Fibroblast of lung (primary cell): Measurements from ENCODE around the gene FSIP1.

Experiments used
- CTCF ChIP-seq, 2 donors: IDR thresholded peaks in 1 of 2; conservative IDR thresholded peaks in 1 of 2; 1 replicate in 1 of 2; 2 replicates in 1 of 2; pipeline ENCODE4 v1.5.1; 2011 to 2012; ENCODE audit warnings: low read length in 2 of 2, control low read depth in 1 of 2, inconsistent platforms in 1 of 2, low read depth in 1 of 2, mild to moderate bottlenecking in 1 of 2
- EZH2 ChIP-seq: IDR thresholded peaks from 2 replicates; pipeline ENCODE4 v1.5.1; 2012; ENCODE audit warnings: low read length, control low read depth, mild to moderate bottlenecking; ENCODE audit errors: missing control alignments

- TF ChIP-seq CTCF (conservative IDR thresholded peaks at IDR 0.05 in 1 of 2, IDR thresholded peaks at IDR 0.05 in 1 of 2; ENCODE audit: low read depth in 1 of 2, low read length in 2 of 2) (no peak), EZH2 (no peak)
These were observed 161.4 kb downstream of the FSIP1 start for GRCh38 chr15:39621210-39621609.
